SK-N-SH (cell line): ENCODE results near the gene ZNF444. TPM values are rescaled to one million over a fixed set of nuclear protein-coding genes. Genes with fewer than 3 reads are reported as not detected.

Experiments
- CTCF ChIA-PET: fragments of 300-600, 350-600 bp; formaldehyde crosslinking; extraction: SDS; loops from one replicate; lab custom pipeline; 2021; lab: Yijun Ruan, JAX
- POLR2A ChIA-PET: fragments of 350-600 bp; sonication (Branson Sonifier 250); formaldehyde crosslinking; extraction: SDS; loops from one replicate; lab custom pipeline; 2020; ENCODE audit warnings: antibody characterized with exemption, inconsistent platforms; lab: Yijun Ruan, JAX
- DNase-seq: peaks from one replicate; pipeline ENCODE4 v3.0.0; 2012
- H2AFZ ChIP-seq: fragments of 200-600 bp; sonication (generic); 2 replicates; pipeline ENCODE4 v1.8.1; 2016; ENCODE audit warnings: antibody characterized with exemption, mild to moderate bottlenecking, low read depth
- H3F3A ChIP-seq: fragments of 200-600 bp; sonication (generic); replicated peaks from 2 replicates; pipeline ENCODE3; 2016; ENCODE audit warnings: antibody characterized with exemption, mild to moderate bottlenecking; ENCODE audit not compliant: insufficient read depth
- H3K27ac ChIP-seq, 2 experiments: fragments of 200-500 bp in 1 of 2; fragments of 200-600 bp in 1 of 2; sonication (Bioruptor generic) in 1 of 2; sonication (generic), shearing (Covaris generic) in 1 of 2; 2 replicates each; pipeline versions ENCODE4 v1.5.1 to v1.6.1; 2014 to 2016; ENCODE audit warnings: low read depth in 2 of 2, inconsistent platforms in 1 of 2, low read length in 1 of 2, mild to moderate bottlenecking in 1 of 2, mixed read lengths in 1 of 2
- H3K27me3 ChIP-seq: fragments of 200-600 bp; sonication (generic), shearing (Covaris generic); 2 replicates; pipeline ENCODE4 v1.6.1; 2016; ENCODE audit warnings: mixed run types; ENCODE audit not compliant: insufficient read depth
- H3K36me3 ChIP-seq, 2 experiments: fragments of 200-500 bp in 1 of 2; fragments of 200-600 bp in 1 of 2; sonication (Bioruptor generic) in 1 of 2; sonication (generic) in 1 of 2; replicated peaks in 1 of 2; 2 replicates each; pipeline versions ENCODE3 to v1.5.1; 2014 to 2016; ENCODE audit warnings: low read length in 1 of 2, mild to moderate bottlenecking in 1 of 2; ENCODE audit not compliant: insufficient read depth in 2 of 2, control insufficient read depth in 1 of 2
- H3K4me1 ChIP-seq, 2 experiments: fragments of 200-500 bp in 1 of 2; fragments of 200-600 bp in 1 of 2; sonication (Bioruptor generic) in 1 of 2; sonication (generic), shearing (Covaris generic) in 1 of 2; 2 replicates each; pipeline versions ENCODE4 v1.5.1 to v1.6.1; 2014 to 2016; ENCODE audit warnings: low read depth in 1 of 2, low read length in 1 of 2, mixed run types in 1 of 2; ENCODE audit not compliant: insufficient read depth in 2 of 2, control insufficient read depth in 1 of 2
- H3K4me2 ChIP-seq: fragments of 200-600 bp; sonication (generic), shearing (Covaris generic); 2 replicates; pipeline ENCODE4 v1.6.1; 2017; ENCODE audit warnings: mixed run types
- H3K4me3 ChIP-seq, 2 experiments: fragments of 200-500 bp in 1 of 2; fragments of 200-600 bp in 1 of 2; sonication (Bioruptor generic) in 1 of 2; sonication (generic), shearing (Covaris generic) in 1 of 2; 2 replicates each; pipeline versions ENCODE4 v1.5.1 to v1.8.1; 2014 to 2016; ENCODE audit warnings: low read depth in 2 of 2, inconsistent platforms in 1 of 2, low read length in 1 of 2, mild to moderate bottlenecking in 1 of 2, mixed read lengths in 1 of 2, moderate library complexity in 1 of 2
- H3K79me2 ChIP-seq: fragments of 200-600 bp; sonication (generic); 2 replicates; pipeline ENCODE4 v1.8.1; 2017; ENCODE audit warnings: mild to moderate bottlenecking; ENCODE audit not compliant: insufficient read depth
- H3K9ac ChIP-seq: fragments of 200-600 bp; sonication (generic); 2 replicates; pipeline ENCODE4 v1.6.1; 2017; ENCODE audit warnings: mixed run types
- H3K9me2 ChIP-seq: fragments of 200-600 bp; sonication (generic); 2 replicates; pipeline ENCODE4 v1.6.1; 2017; ENCODE audit warnings: mixed run types
- H3K9me3 ChIP-seq: fragments of 200-600 bp; sonication (generic); 2 replicates; pipeline ENCODE4 v1.6.1; 2017; ENCODE audit warnings: mixed run types, mild to moderate bottlenecking, moderate library complexity
- H4K20me1 ChIP-seq: fragments of 200-600 bp; sonication (generic); 2 replicates; pipeline ENCODE4 v1.6.1; 2017; ENCODE audit warnings: mild to moderate bottlenecking, mixed run types; ENCODE audit not compliant: insufficient read depth
- CHD2 ChIP-seq: fragments of 150-350 bp; IDR thresholded peaks from 2 replicates; pipeline ENCODE4 v1.6.1; 2018; ENCODE audit warnings: low read length; ENCODE audit not compliant: partially characterized antibody
- ELF1 ChIP-seq: IDR thresholded peaks from 2 replicates; pipeline ENCODE4 v1.4.0; 2012
- EP300 ChIP-seq, 2 experiments: IDR thresholded peaks; 2 replicates each; pipeline versions ENCODE4 v1.4.0 to v1.6.1; 2012; ENCODE audit warnings: borderline replicate concordance in 1 of 2, low read depth in 1 of 2, low read length in 1 of 2
- FOXJ3 ChIP-seq: sonication (generic); formaldehyde crosslinking; IDR thresholded peaks from 2 replicates; pipeline ENCODE4 v1.5.1; 2020; ENCODE audit warnings: mild to moderate bottlenecking, missing genetic modification reagents
- GABPA ChIP-seq: IDR thresholded peaks from 2 replicates; pipeline ENCODE4 v1.4.0; 2012; ENCODE audit warnings: low read depth, mild to moderate bottlenecking
- GATA2 ChIP-seq: sonication (generic); formaldehyde crosslinking; IDR thresholded peaks from 2 replicates; pipeline ENCODE4 v1.5.0; 2020; ENCODE audit warnings: mild to moderate bottlenecking, missing genetic modification reagents
- IRF3 ChIP-seq: fragments of 150-350 bp; IDR thresholded peaks from 2 replicates; pipeline ENCODE4 v1.6.1; 2016; ENCODE audit warnings: mild to moderate bottlenecking, low read depth, low read length
- MAX ChIP-seq: IDR thresholded peaks from 2 replicates; pipeline ENCODE4 v1.4.0; 2012; ENCODE audit warnings: low read depth
- MEF2A ChIP-seq: IDR thresholded peaks from 2 replicates; pipeline ENCODE4 v1.4.0; 2012; ENCODE audit warnings: low read depth, borderline replicate concordance
- MXI1 ChIP-seq: IDR thresholded peaks from 2 replicates; pipeline ENCODE4 v1.6.1; 2012; ENCODE audit warnings: mild to moderate bottlenecking, low read depth, low read length, improper control_type of control experiment
- NRF1 ChIP-seq: IDR thresholded peaks from 2 replicates; pipeline ENCODE4 v1.6.1; 2012; ENCODE audit warnings: low read depth, mild to moderate bottlenecking, low read length
- POLR2AphosphoS5 ChIP-seq: IDR thresholded peaks from 2 replicates; pipeline ENCODE4 v1.6.1; 2012; ENCODE audit warnings: low read depth, low read length
- REST ChIP-seq: IDR thresholded peaks from 2 replicates; pipeline ENCODE4 v1.6.1; 2012; ENCODE audit warnings: mild to moderate bottlenecking, low read depth, low read length, moderate library complexity
- TAF1 ChIP-seq: IDR thresholded peaks from 2 replicates; pipeline ENCODE4 v1.6.1; 2012; ENCODE audit warnings: low read depth, mild to moderate bottlenecking, low read length, moderate library complexity, borderline replicate concordance
- TCF12 ChIP-seq: IDR thresholded peaks from 2 replicates; pipeline ENCODE4 v1.4.0; 2012
- TEAD4 ChIP-seq: IDR thresholded peaks from 2 replicates; pipeline ENCODE4 v1.4.0; 2012; ENCODE audit warnings: mild to moderate bottlenecking, borderline replicate concordance; ENCODE audit not compliant: insufficient read depth
- ZBTB33 ChIP-seq: IDR thresholded peaks from 2 replicates; pipeline ENCODE4 v1.4.0; 2012; ENCODE audit warnings: low read depth, borderline replicate concordance
- WGBS: methylation state at CpG from one replicate; pipeline ENCODE4 v1.1.6; 2017; ENCODE audit warnings: low lambda C conversion rate; 5-methylcytosine and 5-hydroxymethylcytosine counted together
- polyA plus RNA-seq, 3 experiments: library from polyadenylated mRNA; depleted of rRNA; stranded (reverse); fragments of >200 nt; gene quantifications; 2 replicates each; pipeline ENCODE4 v1.2.3, GENCODE V29; 2012

The ZNF444 gene
- polyA plus RNA-seq, 1 of the 3 experiments (the other 2 are of a cell fraction): 23.2 TPM

GRCh38 chr19:56121180-56122167, 19.6 kb upstream of the ZNF444 start, which contains the start of gene ZNF787:
ZNF787 (minus strand) TSS chr19:56121295; CDS start chr19:56103217, 18,078 bp downstream.
- Histone ChIP-seq H3K4me2 (peak within 1 kb of the TSS; percentile 98), H3K27me3 (no peaks in the 10 kb centered on the region), H3K9me2 (no peaks in the 10 kb centered on the region), H3K9me3 (no peaks in the 10 kb centered on the region), H3K79me2 (peaks cover 39% of the 10 kb centered on the region), H3K4me1 (peaks cover 4 to 21% of the 10 kb centered on the region in 2 experiments; a peak in 1 of 4 replicates), H3K36me3 (peaks cover 0 to 12% of the 10 kb centered on the region in 2 experiments), H3K4me3 (peak within 1 kb of the TSS; percentile 86 to 91), H3K27ac (peak within 1 kb of the TSS; percentile 83 to 90), H2AFZ (peak within 1 kb of the TSS; percentile 93), H4K20me1 (peaks cover 37% of the 10 kb centered on the region), H3F3A (peaks cover 6% of the 10 kb centered on the region), H3K9ac (peak within 1 kb of the TSS; percentile 95)
- 15% methylated on average over 27 of the region's 74 CpGs for WGBS
- POLR2A ChIA-PET: interaction anchor here (1.0 to 1.5 kb wide), 4 partner anchors 11 to 194 kb away, joined by 3 to 5 read pairs (median 4); no protein-coding TSS in a partner anchor
- CTCF ChIA-PET: interaction anchor here (0.6 to 1.9 kb wide), 7 partner anchors 11 to 1741 kb away, joined by 3 to 6 read pairs (median 3); partner anchors contain the start of gene ZNF444
- DNase-seq: peak; percentile 98
- TF ChIP-seq FOXJ3 (CRISPR knock-in tag) (no peak), TCF12 (peak; percentile 22; the same call in 1 of the 2 replicates), IRF3 (no peak), MAX (peak; percentile 45), GABPA (peak; percentile 88), GATA2 (CRISPR knock-in tag) (no peak), ELF1 (peak; percentile 93), CHD2 (peak; percentile 66), NRF1 (peak; percentile 94), TAF1 (peak; percentile 61; the same call in 1 of the 2 replicates), POLR2AphosphoS5 (peak; percentile 42; the same call in 1 of the 2 replicates), MXI1 (peak; percentile 62)

GRCh38 chr19:56123266-56123891, 17.7 kb upstream of the ZNF444 start:
- H3K79me2 ChIP-seq: peaks cover 22% of the 10 kb centered on the region
- no peak overlapping the region for H3K4me2 ChIP-seq
- no peaks in the 10 kb centered on the region for H3K27me3 ChIP-seq
- peaks cover 6% of the 10 kb centered on the region for H3F3A ChIP-seq
- H3K4me1 ChIP-seq: peaks cover 4 to 21% of the 10 kb centered on the region in 2 experiments; a peak in 1 of 4 replicates
- DNase-seq: no peak
- no peak overlapping the region for H3K9ac ChIP-seq
- ChIA-PET POLR2A (no interaction called here), CTCF (interaction anchor here (1.9 kb wide), 1 partner anchor 47 kb away, joined by 6 read pairs; no protein-coding TSS in a partner anchor)
- H3K4me3 ChIP-seq: no peak overlapping the region
- WGBS: 88% methylated on average over 16 of the region's 16 CpGs
- H3K36me3 ChIP-seq: peaks cover 0 to 6% of the 10 kb centered on the region in 2 experiments
- H4K20me1 ChIP-seq: peaks cover 18% of the 10 kb centered on the region
- H3K9me2 ChIP-seq: no peaks in the 10 kb centered on the region
- H2AFZ ChIP-seq: no peak overlapping the region
- no peaks in the 10 kb centered on the region for H3K9me3 ChIP-seq
- no peak overlapping the region for H3K27ac ChIP-seq
- TF ChIP-seq TEAD4 (no peak), MEF2A (no peak), EP300 (IDR thresholded peaks at IDR 0.05; ENCODE audit: borderline replicate concordance in 1 of 2, low read depth in 1 of 2, low read length in 1 of 2) (no peak), CHD2 (no peak), ZBTB33 (no peak), REST (no peak), TAF1 (no peak), ELF1 (no peak)
